SIG-M5 treated with dmso at 0.1 percent for 504 hours (cell line): ENCODE results near the gene SLC44A5.
"Not testable (repeated sequence)": the region's sequence is repeated elsewhere in the genome, so short reads cannot be mapped to it uniquely, and the experiment has no call there.

ENCODE experiments used
- DNase-seq: peaks from one replicate; lab custom pipeline; 2025; ENCODE audit not compliant: unreplicated experiment; lab: John Stamatoyannopoulos, UW

Gene SLC44A5

GRCh38 chr1:75202751-75203150, 408.2 kb downstream of the SLC44A5 start:
- DNase-seq = no peak

GRCh38 chr1:75198761-75199160, 412.2 kb downstream of the SLC44A5 start:
- DNase-seq = no peak

GRCh38 chr1:75198163-75198562, 412.8 kb downstream of the SLC44A5 start:
- DNase-seq = no peak

- DNase-seq = no peak
These were observed 422.0 kb downstream of the SLC44A5 start for GRCh38 chr1:75188892-75189291.

- DNase-seq = not testable (repeated sequence)
These were observed 429.5 kb downstream of the SLC44A5 start for GRCh38 chr1:75181214-75181955.

GRCh38 chr1:75174031-75174760, 436.7 kb downstream of the SLC44A5 start:
- no peak for DNase-seq

GRCh38 chr1:75172556-75172955, 438.4 kb downstream of the SLC44A5 start:
- no peak for DNase-seq

- DNase-seq = no peak
These were observed 439.0 kb downstream of the SLC44A5 start for GRCh38 chr1:75171876-75172275.

GRCh38 chr1:75170981-75171380, 439.9 kb downstream of the SLC44A5 start:
- no peak for DNase-seq

GRCh38 chr1:75170011-75170410, 440.9 kb downstream of the SLC44A5 start:
- DNase-seq = no peak

- DNase-seq = no peak
These were observed 444.1 kb downstream of the SLC44A5 start for GRCh38 chr1:75166821-75167220.

GRCh38 chr1:75165264-75165663, 445.6 kb downstream of the SLC44A5 start:
- peak; percentile 15 for DNase-seq

GRCh38 chr1:75159154-75159553, 451.8 kb downstream of the SLC44A5 start:
- no peak for DNase-seq
